SU-DHL-6 (cell line): ENCODE results near the gene LRCH1.

Source experiments
- H2AFZ ChIP-seq: fragments of 200-600 bp; sonication (generic); 2 replicates; pipeline ENCODE4 v1.6.1; 2014; ENCODE audit warnings: low read depth, mild to moderate bottlenecking, moderate library complexity, mixed read lengths, antibody characterized with exemption, low read length; ENCODE audit not compliant: severe bottlenecking
- H3F3A ChIP-seq: fragments of 200-600 bp; shearing (Covaris generic); 2 replicates; pipeline ENCODE4 v1.6.0; 2016; ENCODE audit warnings: antibody characterized with exemption, mild to moderate bottlenecking; ENCODE audit not compliant: insufficient read depth
- H3K27ac ChIP-seq: fragments of 200-600 bp; sonication (generic); 2 replicates; pipeline ENCODE4 v1.5.1; 2016; ENCODE audit warnings: low read depth, mild to moderate bottlenecking, low read length, moderate library complexity, mixed read lengths
- H3K27me3 ChIP-seq: fragments of 200-600 bp; sonication (generic), shearing (Covaris generic); 2 replicates; pipeline ENCODE4 v1.6.0; 2014; ENCODE audit warnings: mild to moderate bottlenecking, low read length
- H3K36me3 ChIP-seq: fragments of 200-600 bp; sonication (generic); 2 replicates; pipeline ENCODE4 v1.6.1; 2014; ENCODE audit warnings: mild to moderate bottlenecking, low read length, mixed read lengths
- H3K4me2 ChIP-seq: fragments of 300-600, 200-600 bp; shearing (Covaris generic), sonication (generic); 2 replicates; pipeline ENCODE4 v1.6.0; 2014; ENCODE audit warnings: low read length, low read depth, mild to moderate bottlenecking; ENCODE audit not compliant: poor library complexity, severe bottlenecking
- H3K4me3 ChIP-seq: fragments of 200-600 bp; sonication (generic); 2 replicates; pipeline ENCODE4 v1.5.1; 2014; ENCODE audit warnings: antibody characterized with exemption, low read length, mild to moderate bottlenecking, mixed read lengths; ENCODE audit not compliant: insufficient read depth, poor library complexity, severe bottlenecking
- H3K79me2 ChIP-seq: fragments of 200-600 bp; sonication (generic); 2 replicates; pipeline ENCODE4 v1.6.1; 2014; ENCODE audit warnings: mild to moderate bottlenecking, low read length, moderate library complexity; ENCODE audit not compliant: insufficient read depth
- H3K9ac ChIP-seq: fragments of 200-600 bp; sonication (generic); 2 replicates; pipeline ENCODE4 v1.7.0; 2014; ENCODE audit warnings: mild to moderate bottlenecking, low read length
- H3K9me2 ChIP-seq: fragments of 200-600 bp; sonication (generic); replicated peaks from 2 replicates; pipeline ENCODE4 v1.6.1; 2014; ENCODE audit warnings: low read length; ENCODE audit not compliant: insufficient read depth
- H3K9me3 ChIP-seq: fragments of 200-600 bp; sonication (generic); 2 replicates; pipeline ENCODE4 v1.6.1; 2014; ENCODE audit warnings: low read length, mixed read lengths; ENCODE audit not compliant: insufficient read depth
- H4K20me1 ChIP-seq: fragments of 200-600 bp; sonication (generic); 2 replicates; pipeline ENCODE4 v1.6.1; 2014; ENCODE audit warnings: low read depth, mild to moderate bottlenecking, antibody characterized with exemption, low read length, moderate library complexity, mixed read lengths
- CTCF ChIP-seq: fragments of 200-600 bp; sonication (generic); IDR thresholded peaks from one replicate; pipeline ENCODE4 v1.5.1; 2017; ENCODE audit warnings: antibody characterized with exemption, mild to moderate bottlenecking, low read length, moderate library complexity; ENCODE audit not compliant: insufficient read depth, poor library complexity, severe bottlenecking
- EZH2phosphoT487 ChIP-seq: fragments of 200-600 bp; sonication (generic), shearing (Covaris generic); conservative IDR thresholded peaks from 2 replicates; pipeline ENCODE4 v1.6.1; 2018; ENCODE audit warnings: mild to moderate bottlenecking, antibody characterized with exemption, low read length, moderate library complexity, mixed read lengths

The LRCH1 gene

GRCh38 chr13:46624353-46624752 lies 71.4 kb downstream of the LRCH1 start:
- no peak overlapping the region for H2AFZ ChIP-seq
- no peak overlapping the region for H3K9ac ChIP-seq
- H3F3A ChIP-seq = no peaks in the 10 kb centered on the region
- no peaks in the 10 kb centered on the region for H3K9me3 ChIP-seq
- peaks cover 29% of the 10 kb centered on the region for H4K20me1 ChIP-seq
- no peak overlapping the region for H3K4me3 ChIP-seq
- H3K9me2 ChIP-seq = no peaks in the 10 kb centered on the region
- peaks cover 71% of the 10 kb centered on the region for H3K79me2 ChIP-seq
- TF ChIP-seq EZH2phosphoT487 = no peak
- no peak for TF ChIP-seq CTCF
- H3K36me3 ChIP-seq = no peaks in the 10 kb centered on the region
- no peak overlapping the region for H3K4me2 ChIP-seq
- no peak overlapping the region for H3K27ac ChIP-seq
- no peaks in the 10 kb centered on the region for H3K27me3 ChIP-seq

GRCh38 chr13:46624821-46625220 lies 71.9 kb downstream of the LRCH1 start:
- Histone ChIP-seq H3K27ac (no peak overlapping the region), H2AFZ (no peak overlapping the region), H3K9ac (no peak overlapping the region), H3K4me2 (no peak overlapping the region), H3K36me3 (no peaks in the 10 kb centered on the region), H3K27me3 (no peaks in the 10 kb centered on the region), H3K9me2 (no peaks in the 10 kb centered on the region), H3K79me2 (peaks cover 66% of the 10 kb centered on the region), H4K20me1 (peaks cover 32% of the 10 kb centered on the region), H3K9me3 (no peaks in the 10 kb centered on the region), H3K4me3 (no peak overlapping the region), H3F3A (no peaks in the 10 kb centered on the region)
- no peak for TF ChIP-seq EZH2phosphoT487
- no peak for TF ChIP-seq CTCF

GRCh38 chr13:46627462-46627861 lies 74.5 kb downstream of the LRCH1 start:
- Histone ChIP-seq H3K27me3 (no peaks in the 10 kb centered on the region), H4K20me1 (peaks cover 20% of the 10 kb centered on the region), H3K9ac (no peak overlapping the region), H3K4me2 (no peak overlapping the region), H3K79me2 (peaks cover 59% of the 10 kb centered on the region), H3K4me3 (no peak overlapping the region), H3K36me3 (no peaks in the 10 kb centered on the region), H3K9me3 (no peaks in the 10 kb centered on the region), H3F3A (no peaks in the 10 kb centered on the region; the same call in 1 of the 2 replicates), H2AFZ (no peak overlapping the region), H3K27ac (no peak overlapping the region), H3K9me2 (no peaks in the 10 kb centered on the region)
- TF ChIP-seq CTCF = no peak
- TF ChIP-seq EZH2phosphoT487 = no peak
